ENCODE results near the gene GGPS1. TPM values are rescaled to one million over a fixed set of nuclear protein-coding genes. Genes with fewer than 3 reads are reported as not detected.

The GGPS1 gene
- total RNA-seq, 1 donor from 2014 or later = 39.1 TPM

DNA sequence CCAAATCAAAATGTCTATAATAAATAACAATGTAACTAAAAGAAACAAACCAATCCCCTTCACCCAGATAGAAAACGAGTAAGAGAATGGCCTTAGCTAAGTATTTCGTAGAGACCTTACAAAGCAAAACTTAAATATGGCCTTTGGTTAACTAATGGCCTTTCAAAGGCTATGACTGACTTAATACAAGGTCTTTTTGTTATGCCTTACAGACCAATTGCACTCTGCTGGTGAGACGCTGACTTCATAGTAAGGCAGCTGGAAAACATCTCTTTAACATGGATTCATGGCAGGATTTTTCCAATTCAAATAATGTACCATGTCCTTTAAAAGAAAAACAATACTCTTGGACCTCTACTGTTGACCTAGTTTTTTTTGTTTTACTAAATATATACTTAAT is 23.1 kb downstream of the GGPS1 start:
- Mint-ChIP-seq H3K36me3 (ENCODE audit: low read depth, unreplicated experiment) (peaks cover 1% of the 10 kb centered on the region), H3K27me3 (ENCODE audit: low read depth, unreplicated experiment) (no peaks in the 10 kb centered on the region), H3K4me3 (ENCODE audit: unreplicated experiment) (no peak overlapping the region), H3K9me3 (ENCODE audit: unreplicated experiment) (no peaks in the 10 kb centered on the region), H3K4me1 (ENCODE audit: low read depth, unreplicated experiment) (no peaks in the 10 kb centered on the region), H3K27ac (ENCODE audit: unreplicated experiment) (no peak overlapping the region)
- Histone ChIP-seq H4K20me1 (ENCODE audit: insufficient read depth, low read length) (no peaks in the 10 kb centered on the region), H2AFZ (ENCODE audit: low read depth, low read length) (no peak overlapping the region), H3K36me3 (ENCODE audit: insufficient read depth, low read length) (no peaks in the 10 kb centered on the region), H3K27ac (ENCODE audit: low read depth, low read length) (no peak overlapping the region), H3K4me1 (ENCODE audit: insufficient read depth, low read length) (no peaks in the 10 kb centered on the region), H3K79me2 (ENCODE audit: insufficient read depth, low read length) (no peaks in the 10 kb centered on the region), H3K4me2 (ENCODE audit: low read length) (no peak overlapping the region), H3K27me3 (ENCODE audit: insufficient read depth, low read length) (no peaks in the 10 kb centered on the region), H3K9me3 (ENCODE audit: insufficient read depth, low read depth, low read length) (no peaks in the 10 kb centered on the region), H3K9ac (ENCODE audit: low read length) (no peak overlapping the region), H3K4me3 (ENCODE audit: insufficient read depth, low read depth, low read length) (no peak overlapping the region)
- DNase-seq (ENCODE audit: low read depth) = no peak
- no peak for FAIRE-seq
- TF ChIP-seq EZH2 (IDR thresholded peaks at IDR 0.05; ENCODE audit: insufficient read depth, low read length) = no peak
- TF ChIP-seq, protein P1, sequence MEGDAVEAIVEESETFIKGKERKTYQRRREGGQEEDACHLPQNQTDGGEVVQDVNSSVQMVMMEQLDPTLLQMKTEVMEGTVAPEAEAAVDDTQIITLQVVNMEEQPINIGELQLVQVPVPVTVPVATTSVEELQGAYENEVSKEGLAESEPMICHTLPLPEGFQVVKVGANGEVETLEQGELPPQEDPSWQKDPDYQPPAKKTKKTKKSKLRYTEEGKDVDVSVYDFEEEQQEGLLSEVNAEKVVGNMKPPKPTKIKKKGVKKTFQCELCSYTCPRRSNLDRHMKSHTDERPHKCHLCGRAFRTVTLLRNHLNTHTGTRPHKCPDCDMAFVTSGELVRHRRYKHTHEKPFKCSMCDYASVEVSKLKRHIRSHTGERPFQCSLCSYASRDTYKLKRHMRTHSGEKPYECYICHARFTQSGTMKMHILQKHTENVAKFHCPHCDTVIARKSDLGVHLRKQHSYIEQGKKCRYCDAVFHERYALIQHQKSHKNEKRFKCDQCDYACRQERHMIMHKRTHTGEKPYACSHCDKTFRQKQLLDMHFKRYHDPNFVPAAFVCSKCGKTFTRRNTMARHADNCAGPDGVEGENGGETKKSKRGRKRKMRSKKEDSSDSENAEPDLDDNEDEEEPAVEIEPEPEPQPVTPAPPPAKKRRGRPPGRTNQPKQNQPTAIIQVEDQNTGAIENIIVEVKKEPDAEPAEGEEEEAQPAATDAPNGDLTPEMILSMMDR (IDR thresholded peaks at IDR 0.05; ENCODE audit: insufficient read depth, low read depth, low read length) = no peak

DNA sequence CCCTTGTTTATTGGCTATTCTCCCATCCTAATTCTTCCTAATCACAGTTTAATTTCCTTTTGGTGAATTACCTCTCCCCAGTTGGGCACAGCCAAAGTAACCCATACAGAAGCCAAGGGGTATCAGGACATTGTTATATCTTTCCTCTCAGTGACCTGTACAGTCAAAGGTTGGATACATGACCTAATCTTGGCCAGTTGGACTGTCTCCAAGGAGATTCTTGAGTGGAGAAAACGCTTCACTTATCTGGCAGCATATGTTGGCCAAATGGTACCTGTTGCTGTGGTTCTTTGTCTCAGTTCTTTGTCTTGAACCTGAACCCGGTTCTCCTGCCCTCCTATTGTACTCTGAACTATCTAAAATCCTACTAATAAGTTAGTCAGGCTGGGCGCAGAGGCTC is 23.5 kb downstream of the GGPS1 start:
- no peaks in the 10 kb centered on the region for H3K27me3 ChIP-seq (ENCODE audit: insufficient read depth, low read length)
- H3K27ac ChIP-seq (ENCODE audit: low read depth, low read length) = no peak overlapping the region
- no peak overlapping the region for H2AFZ ChIP-seq (ENCODE audit: low read depth, low read length)
- FAIRE-seq (no peak), DNase-seq (ENCODE audit: low read depth) (no peak)
- H3K36me3 ChIP-seq (ENCODE audit: insufficient read depth, low read length) = no peaks in the 10 kb centered on the region
- H3K79me2 ChIP-seq (ENCODE audit: insufficient read depth, low read length) = no peaks in the 10 kb centered on the region
- no peaks in the 10 kb centered on the region for H4K20me1 ChIP-seq (ENCODE audit: insufficient read depth, low read length)
- peaks cover 1% of the 10 kb centered on the region for H3K36me3 Mint-ChIP-seq (ENCODE audit: low read depth, unreplicated experiment)
- no peaks in the 10 kb centered on the region for H3K4me1 ChIP-seq (ENCODE audit: insufficient read depth, low read length)
- no peak overlapping the region for H3K4me2 ChIP-seq (ENCODE audit: low read length)
- H3K9me3 Mint-ChIP-seq (ENCODE audit: unreplicated experiment) = no peaks in the 10 kb centered on the region
- H3K4me3 Mint-ChIP-seq (ENCODE audit: unreplicated experiment) = no peak overlapping the region
- no peaks in the 10 kb centered on the region for H3K27me3 Mint-ChIP-seq (ENCODE audit: low read depth, unreplicated experiment)
- TF ChIP-seq EZH2 (IDR thresholded peaks at IDR 0.05; ENCODE audit: insufficient read depth, low read length) = no peak
- TF ChIP-seq, protein P1 (IDR thresholded peaks at IDR 0.05; ENCODE audit: insufficient read depth, low read depth, low read length) = no peak
- no peaks in the 10 kb centered on the region for H3K4me1 Mint-ChIP-seq (ENCODE audit: low read depth, unreplicated experiment)
- no peak overlapping the region for H3K27ac Mint-ChIP-seq (ENCODE audit: unreplicated experiment)
- no peaks in the 10 kb centered on the region for H3K9me3 ChIP-seq (ENCODE audit: insufficient read depth, low read depth, low read length)
- no peak overlapping the region for H3K9ac ChIP-seq (ENCODE audit: low read length)
- H3K4me3 ChIP-seq (ENCODE audit: insufficient read depth, low read depth, low read length) = no peak overlapping the region

DNA sequence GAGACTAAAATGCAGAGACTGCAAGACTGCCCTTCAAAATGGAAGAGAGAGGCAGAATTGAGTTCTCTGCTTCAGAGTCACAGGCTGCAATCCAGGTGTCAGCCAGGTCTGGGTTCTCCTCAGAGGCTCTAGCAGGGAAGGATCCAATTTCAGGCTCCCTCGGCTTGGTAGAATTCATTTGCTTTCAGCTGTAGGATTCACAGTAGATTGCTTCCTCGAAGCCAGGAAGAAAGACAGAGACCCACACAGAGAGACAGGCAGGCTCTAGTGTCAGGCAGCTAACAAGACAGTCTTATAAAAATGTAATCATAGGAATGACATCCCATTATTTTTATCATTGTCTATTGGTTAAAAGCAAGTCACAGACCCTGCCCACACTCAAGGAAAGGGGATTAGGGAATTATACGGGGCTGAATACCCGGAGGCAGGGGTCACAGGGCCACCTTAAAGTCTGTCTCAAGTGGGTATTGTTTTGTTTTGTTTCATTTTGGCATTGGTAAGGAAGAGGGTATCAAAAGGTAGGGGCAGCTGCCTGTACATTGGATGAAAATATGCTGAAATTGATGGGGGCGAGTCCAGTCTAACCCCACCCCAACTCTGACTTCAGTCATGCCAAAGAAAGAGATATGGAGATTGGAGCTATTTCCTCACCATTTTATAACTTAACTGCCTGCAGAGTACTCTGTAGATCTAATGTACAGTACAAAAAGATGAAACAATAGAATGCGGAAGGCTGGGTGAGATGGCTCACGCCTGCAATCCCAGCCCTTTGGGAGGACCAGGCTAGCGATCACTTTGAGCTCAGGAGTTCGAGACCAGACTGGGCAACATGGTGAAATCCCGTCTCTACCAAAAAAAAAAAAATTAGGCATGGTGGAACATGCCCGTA is 29.4 kb downstream of the GGPS1 start:
- Histone ChIP-seq H3K4me1 (ENCODE audit: insufficient read depth, low read length) (no peaks in the 10 kb centered on the region), H3K4me2 (ENCODE audit: low read length) (no peak overlapping the region), H3K27me3 (ENCODE audit: insufficient read depth, low read length) (no peaks in the 10 kb centered on the region), H3K79me2 (ENCODE audit: insufficient read depth, low read length) (no peaks in the 10 kb centered on the region), H3K27ac (ENCODE audit: low read depth, low read length) (no peak overlapping the region), H4K20me1 (ENCODE audit: insufficient read depth, low read length) (no peaks in the 10 kb centered on the region), H3K9me3 (ENCODE audit: insufficient read depth, low read depth, low read length) (no peaks in the 10 kb centered on the region), H3K36me3 (ENCODE audit: insufficient read depth, low read length) (no peaks in the 10 kb centered on the region), H3K9ac (ENCODE audit: low read length) (no peak overlapping the region), H3K4me3 (ENCODE audit: insufficient read depth, low read depth, low read length) (no peak overlapping the region), H2AFZ (ENCODE audit: low read depth, low read length) (peak overlapping the region; percentile 34)
- FAIRE-seq = no peak
- H3K4me3 Mint-ChIP-seq (ENCODE audit: unreplicated experiment) = no peak overlapping the region
- H3K4me1 Mint-ChIP-seq (ENCODE audit: low read depth, unreplicated experiment) = no peaks in the 10 kb centered on the region
- no peaks in the 10 kb centered on the region for H3K9me3 Mint-ChIP-seq (ENCODE audit: unreplicated experiment)
- no peak overlapping the region for H3K27ac Mint-ChIP-seq (ENCODE audit: unreplicated experiment)
- H3K36me3 Mint-ChIP-seq (ENCODE audit: low read depth, unreplicated experiment) = peaks cover 1% of the 10 kb centered on the region
- H3K27me3 Mint-ChIP-seq (ENCODE audit: low read depth, unreplicated experiment) = no peaks in the 10 kb centered on the region
- DNase-seq (ENCODE audit: low read depth) = no peak
- TF ChIP-seq, protein P1 (IDR thresholded peaks at IDR 0.05; ENCODE audit: insufficient read depth, low read depth, low read length) = no peak
- no peak for TF ChIP-seq EZH2 (IDR thresholded peaks at IDR 0.05; ENCODE audit: insufficient read depth, low read length)

Measured in astrocyte (in vitro differentiated cells and primary cell).